ENCODE data around the gene OR1K1. TPM values are rescaled to one million over a fixed set of nuclear protein-coding genes. Genes with fewer than 3 reads are reported as not detected.

OR1K1 gene, protein sequence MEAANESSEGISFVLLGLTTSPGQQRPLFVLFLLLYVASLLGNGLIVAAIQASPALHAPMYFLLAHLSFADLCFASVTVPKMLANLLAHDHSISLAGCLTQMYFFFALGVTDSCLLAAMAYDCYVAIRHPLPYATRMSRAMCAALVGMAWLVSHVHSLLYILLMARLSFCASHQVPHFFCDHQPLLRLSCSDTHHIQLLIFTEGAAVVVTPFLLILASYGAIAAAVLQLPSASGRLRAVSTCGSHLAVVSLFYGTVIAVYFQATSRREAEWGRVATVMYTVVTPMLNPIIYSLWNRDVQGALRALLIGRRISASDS
- not detected for total RNA-seq
- long read RNA-seq: 0 reads

GRCh38 chr9:122800066-122801060 lies at the start of gene OR1K1:
Gene OR1K1, plus strand, starts transcription at chr9:122800123. Its CDS starts 0 bp downstream, at chr9:122800123.
- intact Hi-C loops (cut with DNase I): no loop called here

GRCh38 chr9:122754825-122755224 lies 45.1 kb upstream of the OR1K1 start:
- DNase-seq (ENCODE audit: low spot score): no peak
- intact Hi-C loops (cut with DNase I): no loop called here

More at GRCh38 chr9:122800066-122801060, at the start of gene OR1K1:
- peak; percentile 12 for DNase-seq (ENCODE audit: low spot score)

DNA sequence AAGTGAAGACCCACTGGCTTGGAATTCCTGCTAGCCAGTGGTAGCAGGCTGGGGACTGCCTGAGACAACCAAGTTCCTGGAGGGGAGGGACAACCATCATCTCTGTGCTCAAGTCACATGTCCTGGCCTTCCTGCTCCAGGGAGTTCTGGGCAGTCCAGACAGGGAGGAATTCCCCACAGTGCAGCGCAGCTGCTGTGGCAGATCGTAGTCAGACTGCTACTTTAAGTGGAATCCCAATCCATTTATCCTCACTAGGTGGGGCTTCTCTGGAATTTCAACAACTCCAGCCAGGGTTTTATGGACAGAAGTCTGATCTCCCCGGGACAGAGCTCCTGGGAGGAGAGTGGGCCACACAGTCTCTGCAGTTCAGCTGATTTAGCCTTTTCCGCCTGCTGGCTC lies 32.1 kb upstream of the OR1K1 start:
- intact Hi-C loops (cut with DNase I): no loop called here
- DNase-seq (ENCODE audit: low spot score): no peak

GRCh38 chr9:122777052-122777451 lies 22.9 kb upstream of the OR1K1 start:
- no peak for DNase-seq (ENCODE audit: low spot score)
- intact Hi-C loops (cut with DNase I): no loop called here

DNA sequence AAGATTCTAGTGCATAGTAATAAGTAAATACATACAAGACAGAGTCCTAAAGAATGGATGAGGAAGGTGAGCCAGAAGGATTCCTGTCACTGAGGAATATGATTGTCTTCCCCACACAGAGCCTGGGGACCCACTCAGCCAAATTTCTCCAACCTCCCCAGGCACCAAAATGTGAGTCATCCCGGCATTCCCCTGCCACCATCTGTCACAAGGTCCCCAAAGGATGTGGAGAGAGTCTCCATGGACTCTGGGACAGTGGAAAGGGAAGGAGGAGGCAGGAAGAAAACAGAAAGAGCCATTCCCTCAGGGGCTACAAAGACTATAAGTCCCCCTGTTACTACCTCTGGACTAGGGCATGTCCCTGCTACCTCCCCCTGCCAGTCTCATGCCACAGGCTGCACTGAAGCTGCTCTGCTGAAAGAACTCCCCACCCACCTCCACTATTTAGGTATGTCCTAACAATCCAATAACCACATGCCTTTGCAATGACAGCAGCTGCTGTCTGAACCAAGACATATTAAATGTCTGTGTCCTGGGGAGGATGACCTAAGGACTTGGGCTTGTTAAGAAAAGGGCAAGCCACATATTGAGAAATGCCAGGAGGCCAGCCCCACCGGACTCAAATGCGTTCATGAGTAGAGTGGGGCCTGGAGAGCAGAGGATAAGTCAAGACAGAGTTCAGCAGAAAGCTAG lies 21.8 kb upstream of the OR1K1 start:
- DNase-seq (ENCODE audit: low spot score): no peak
- intact Hi-C loops (cut with DNase I): no loop called here

DNA sequence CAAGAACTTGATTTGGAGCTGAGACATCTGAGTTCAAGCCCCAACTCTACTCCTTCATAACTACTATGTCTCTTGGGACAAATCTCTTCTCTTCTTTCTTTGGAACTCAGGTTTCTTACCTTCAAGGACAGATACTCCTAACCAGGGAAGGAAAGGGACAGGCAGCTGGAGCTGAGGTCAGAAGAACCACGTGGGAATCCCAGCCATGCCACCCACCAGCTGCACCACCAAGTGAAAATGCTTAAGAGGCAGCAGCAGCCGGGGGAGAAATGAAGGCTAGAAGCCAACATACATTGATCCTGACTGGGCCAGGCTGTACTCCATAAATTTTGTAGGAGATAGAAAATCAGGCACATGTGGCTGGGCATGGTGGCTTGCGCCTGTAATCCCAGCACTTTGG lies 20.7 kb upstream of the OR1K1 start:
- no peak for DNase-seq (ENCODE audit: low spot score)
- intact Hi-C loops (cut with DNase I): no loop called here

DNA sequence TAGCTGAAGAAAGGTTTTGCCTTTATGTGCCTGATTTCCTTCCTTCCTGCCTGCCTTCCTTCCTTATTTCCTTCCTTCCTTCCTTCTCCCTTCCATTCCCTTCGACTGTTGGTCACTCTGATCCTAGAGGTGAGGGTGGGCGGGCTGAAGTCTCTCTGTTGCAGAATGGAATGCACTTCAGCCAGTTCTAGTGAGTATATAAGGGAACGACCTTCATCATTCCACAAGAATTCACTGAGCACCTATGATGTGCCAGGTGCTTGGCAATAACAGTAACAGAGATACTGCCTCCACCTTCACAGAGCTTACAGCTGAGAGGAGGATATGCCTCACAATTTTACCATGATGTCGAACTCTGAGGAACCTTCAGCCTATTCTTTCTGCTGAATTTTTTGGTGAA lies 19.9 kb upstream of the OR1K1 start:
- no peak for DNase-seq (ENCODE audit: low spot score)
- intact Hi-C loops (cut with DNase I): no loop called here

GRCh38 chr9:122781671-122782070 lies 18.3 kb upstream of the OR1K1 start:
- intact Hi-C loops (cut with DNase I): no loop called here

GRCh38 chr9:122785269-122785668 lies 14.7 kb upstream of the OR1K1 start:
- intact Hi-C loops (cut with DNase I): no loop called here
- DNase-seq (ENCODE audit: low spot score): no peak

More at GRCh38 chr9:122781671-122782070, 18.3 kb upstream of the OR1K1 start:
- DNase-seq (ENCODE audit: low spot score): no peak

GRCh38 chr9:122786338-122786737 lies 13.6 kb upstream of the OR1K1 start:
- intact Hi-C loops (cut with DNase I): no loop called here
- no peak for DNase-seq (ENCODE audit: low spot score)

- intact Hi-C loops (cut with DNase I): no loop called here
- DNase-seq (ENCODE audit: low spot score): no peak
Observed at GRCh38 chr9:122788831-122789230, 11.1 kb upstream of the OR1K1 start, which contains the start of gene OR5C1. Gene OR5C1, plus strand, starts transcription at chr9:122788933. Its CDS starts 0 bp downstream, at chr9:122788933.

DNA sequence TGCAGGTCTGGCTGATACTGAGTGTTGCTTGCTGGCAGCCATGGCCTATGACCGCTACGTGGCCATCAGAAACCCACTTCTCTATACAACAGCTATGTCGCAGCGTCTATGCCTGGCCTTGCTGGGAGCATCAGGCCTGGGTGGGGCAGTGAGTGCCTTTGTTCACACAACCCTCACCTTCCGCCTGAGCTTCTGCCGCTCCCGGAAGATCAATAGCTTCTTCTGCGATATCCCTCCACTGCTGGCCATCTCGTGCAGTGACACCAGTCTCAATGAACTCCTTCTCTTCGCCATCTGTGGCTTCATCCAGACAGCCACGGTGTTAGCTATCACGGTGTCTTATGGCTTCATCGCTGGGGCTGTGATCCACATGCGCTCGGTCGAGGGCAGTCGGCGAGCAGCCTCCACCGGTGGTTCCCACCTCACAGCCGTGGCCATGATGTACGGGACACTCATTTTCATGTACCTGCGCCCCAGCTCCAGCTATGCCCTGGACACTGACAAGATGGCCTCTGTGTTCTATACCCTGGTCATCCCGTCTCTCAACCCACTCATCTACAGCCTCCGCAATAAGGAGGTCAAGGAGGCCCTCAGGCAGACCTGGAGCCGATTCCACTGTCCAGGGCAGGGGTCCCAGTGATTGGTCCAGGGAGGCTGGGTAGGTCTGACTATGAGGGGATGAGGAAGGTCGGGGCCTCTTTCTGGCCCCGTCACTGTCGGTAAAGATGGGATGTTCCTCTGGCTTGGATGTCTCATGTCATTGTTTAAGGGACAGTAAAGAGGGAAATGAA lies 10.5 kb upstream of the OR1K1 start:
- intact Hi-C loops (cut with DNase I): no loop called here
- DNase-seq (ENCODE audit: low spot score): no peak

- intact Hi-C loops (cut with DNase I): no loop called here
- DNase-seq (ENCODE audit: low spot score): no peak
Observed at GRCh38 chr9:122791872-122792669, 7.9 kb upstream of the OR1K1 start.

GRCh38 chr9:122797316-122798063 lies 2.4 kb upstream of the OR1K1 start:
- intact Hi-C loops (cut with DNase I): no loop called here
- DNase-seq (ENCODE audit: low spot score): no peak

- peak; percentile 41 for DNase-seq (ENCODE audit: low spot score)
- intact Hi-C loops (cut with DNase I): no loop called here
Observed at GRCh38 chr9:122806661-122807060, 6.7 kb downstream of the OR1K1 start.

DNA sequence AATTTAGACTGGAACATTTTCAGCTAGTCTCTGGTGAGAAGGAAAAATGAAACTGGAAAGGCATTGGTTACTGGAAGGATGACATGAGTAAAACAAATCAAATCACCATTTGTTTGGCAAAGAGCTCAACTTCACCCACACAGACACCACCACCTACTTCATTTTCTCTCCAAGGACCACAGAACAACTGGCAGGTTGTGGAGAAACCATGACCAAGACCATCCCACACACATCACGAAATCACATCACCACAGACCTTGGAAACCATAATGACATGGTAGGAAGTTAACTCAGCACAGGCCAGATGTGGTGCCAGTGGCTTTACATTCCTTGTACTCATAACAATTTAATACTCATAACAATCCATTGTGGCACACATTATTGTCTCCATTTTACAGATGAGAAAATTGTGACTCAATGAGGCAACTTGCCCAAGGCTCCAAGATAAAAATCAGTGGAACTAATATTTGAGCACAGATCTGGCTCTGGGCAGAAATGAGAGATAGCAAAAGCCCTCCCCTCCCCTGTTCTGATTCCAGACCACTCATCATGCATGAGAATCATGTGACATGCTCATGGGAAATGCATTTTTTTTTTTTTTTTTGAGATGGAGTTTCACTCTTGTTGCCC lies 7.5 kb downstream of the OR1K1 start:
- DNase-seq (ENCODE audit: low spot score): no peak
- intact Hi-C loops (cut with DNase I): no loop called here

DNA sequence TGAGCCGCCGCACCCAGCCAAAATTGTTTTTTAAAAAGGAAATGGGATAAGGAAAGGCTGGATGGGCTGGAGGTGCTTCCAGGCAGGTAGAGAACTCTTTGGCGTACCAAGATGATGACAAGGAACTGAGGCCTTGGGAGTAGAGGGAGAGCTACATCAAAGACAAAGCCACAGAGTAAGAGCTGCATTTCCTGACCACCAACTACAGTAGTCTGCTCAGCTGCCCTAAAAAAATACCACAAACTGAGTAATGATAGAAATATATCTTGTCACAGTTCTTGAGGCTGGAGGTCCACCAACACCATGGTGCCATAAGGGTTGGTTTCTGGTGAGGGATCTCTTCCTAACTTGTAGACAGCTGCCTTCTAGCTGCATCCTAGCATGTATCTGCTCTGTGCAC lies 8.2 kb downstream of the OR1K1 start:
- DNase-seq (ENCODE audit: low spot score): peak; percentile 29
- intact Hi-C loops (cut with DNase I): no loop called here
